C4-2B (cell line): ENCODE results near the gene P2RY12.

Source experiments
- CTCF ChIP-seq: fragments of 450-650 bp; conservative IDR thresholded peaks from 2 replicates; pipeline ENCODE4 v1.5.1; 2017; ENCODE audit warnings: mild to moderate bottlenecking
- ZFX ChIP-seq: fragments of 450-650 bp; IDR thresholded peaks from 2 replicates; pipeline ENCODE4 v1.6.1; 2017

GRCh38 chr3:151431940-151432339, 47.4 kb upstream of the P2RY12 start:
- TF ChIP-seq CTCF (no peak), ZFX (no peak)
